ENCODE results near the gene TLE1.

- TF ChIP-seq CTCF (conservative IDR thresholded peaks at IDR 0.05 in 1 of 2, IDR thresholded peaks at IDR 0.05 in 1 of 2; ENCODE audit: extremely low read depth in 1 of 2, insufficient read depth in 1 of 2, low read depth in 1 of 2, low read length in 2 of 2) (no peak), EZH2 (IDR thresholded peaks at IDR 0.05; ENCODE audit: borderline replicate concordance, low read length) (no peak)
Measured at GRCh38 chr9:81559709-81560108, 129.6 kb downstream of the TLE1 start.
